GM23248 (cell line): ENCODE measurements around the gene TMEM30A. TPM values are rescaled to one million over a fixed set of nuclear protein-coding genes. Genes with fewer than 3 reads are reported as not detected.
A peak's percentile ranks its signal among the peaks of the same experiment; 100 is the strongest.

Source experiments
- DNase-seq: peaks from one replicate; pipeline ENCODE4 v3.0.0-alpha.2; 2015
- H2AFZ ChIP-seq: fragments of 200-600 bp; sonication (generic); 2 replicates; pipeline ENCODE4 v1.6.1; 2016; ENCODE audit warnings: antibody characterized with exemption
- H3F3A ChIP-seq: fragments of 200-600 bp; sonication (generic); 2 replicates; pipeline ENCODE4 v1.6.1; 2016; ENCODE audit warnings: mild to moderate bottlenecking, antibody characterized with exemption, mixed run types; ENCODE audit not compliant: insufficient read depth
- H3K27ac ChIP-seq: fragments of 200-600 bp; sonication (generic); 2 replicates; pipeline ENCODE4 v1.5.1; 2016; ENCODE audit warnings: mild to moderate bottlenecking
- H3K27me3 ChIP-seq: fragments of 200-600 bp; sonication (generic); replicated peaks from 2 replicates; pipeline ENCODE4 v1.6.1; 2016; ENCODE audit warnings: mild to moderate bottlenecking; ENCODE audit not compliant: insufficient read depth
- H3K36me3 ChIP-seq: fragments of 200-600 bp; sonication (generic); 2 replicates; pipeline ENCODE4 v1.6.1; 2016; ENCODE audit warnings: low read depth, mild to moderate bottlenecking
- H3K4me1 ChIP-seq: fragments of 200-600 bp; sonication (generic); 2 replicates; pipeline ENCODE4 v1.6.1; 2016; ENCODE audit warnings: mild to moderate bottlenecking; ENCODE audit not compliant: insufficient read depth
- H3K4me2 ChIP-seq: fragments of 200-600 bp; sonication (generic); one replicate; pipeline ENCODE4 v1.6.1; 2016; ENCODE audit warnings: mild to moderate bottlenecking; ENCODE audit not compliant: unreplicated experiment
- H3K4me3 ChIP-seq: fragments of 200-600 bp; sonication (generic); 2 replicates; pipeline ENCODE4 v1.5.1; 2016; ENCODE audit warnings: mild to moderate bottlenecking
- H3K79me2 ChIP-seq: fragments of 200-600 bp; sonication (generic); 2 replicates; pipeline ENCODE4 v1.6.1; 2016; ENCODE audit warnings: mild to moderate bottlenecking; ENCODE audit not compliant: insufficient read depth
- H3K9ac ChIP-seq: fragments of 200-600 bp; sonication (generic); 2 replicates; pipeline ENCODE4 v1.6.1; 2016; ENCODE audit warnings: mild to moderate bottlenecking
- H3K9me2 ChIP-seq: fragments of 200-600 bp; sonication (generic); 2 replicates; pipeline ENCODE4 v1.6.1; 2016; ENCODE audit warnings: mixed run types, mild to moderate bottlenecking, moderate library complexity; ENCODE audit not compliant: insufficient read depth
- H3K9me3 ChIP-seq: fragments of 200-600 bp; sonication (generic); one replicate; pipeline ENCODE4 v1.6.1; 2017; ENCODE audit warnings: low read depth
- H4K20me1 ChIP-seq: fragments of 200-600 bp; sonication (generic); 2 replicates; pipeline ENCODE4 v1.6.0; 2016; ENCODE audit not compliant: insufficient read depth
- EZH2 ChIP-seq: fragments of 200-600 bp; sonication (generic); IDR thresholded peaks from 2 replicates; pipeline ENCODE4 v1.6.1; 2018; ENCODE audit warnings: antibody characterized with exemption, mild to moderate bottlenecking; ENCODE audit not compliant: insufficient read depth, poor library complexity, severe bottlenecking
- EZH2phosphoT487 ChIP-seq: fragments of 200-600 bp; sonication (generic); IDR thresholded peaks from 2 replicates; pipeline ENCODE4 v1.6.1; 2018; ENCODE audit warnings: antibody characterized with exemption, moderate library complexity, mild to moderate bottlenecking, low read depth; ENCODE audit not compliant: insufficient read depth
- WGBS, 2 experiments: methylation state at CpG; one replicate each; pipeline ENCODE4 v1.1.6; 2015 to 2017; ENCODE audit warnings: low lambda C conversion rate in 2 of 2, low coverage in 1 of 2; ENCODE audit errors: missing lambda C conversion rate in 2 of 2; 5-methylcytosine and 5-hydroxymethylcytosine counted together
- in situ Hi-C: fragments of 300-500 bp; cut with MboI; formaldehyde crosslinking; loops from 2 replicates; pipeline ENCODE4 v1.15.0; 2020
- polyA plus RNA-seq: library from polyadenylated mRNA; unstranded; fragments of >200 nt; fragmentation: Nextera tagmentation; extraction: Ambion mirVana; gene quantifications from 2 replicates; pipeline ENCODE4 v1.2.1, GENCODE V29; 2016
- total RNA-seq: library from RNA; depleted of rRNA; stranded (reverse); fragments of >200 nt; shearing (Covaris generic); gene quantifications from 2 replicates; pipeline ENCODE4 v1.2.3, GENCODE V29; 2014

Gene TMEM30A
- total and polyA plus RNA-seq, 2 experiments from 2014 or later, result 125 to 152 TPM

- H3K27ac ChIP-seq, result no peak overlapping the region
- no peaks in the 10 kb centered on the region for H3K79me2 ChIP-seq
- TF ChIP-seq EZH2 (no peak), EZH2phosphoT487 (no peak)
- H3K4me1 ChIP-seq, result peaks cover 46% of the 10 kb centered on the region
- no peak overlapping the region for H3K4me3 ChIP-seq
- 81 to 86% methylated on average over 4 of the region's 4 CpGs for WGBS, 2 experiments
- H3F3A ChIP-seq, result peaks cover 26% of the 10 kb centered on the region
- no peaks in the 10 kb centered on the region for H3K9me2 ChIP-seq
- no peak overlapping the region for H3K4me2 ChIP-seq
- no peaks in the 10 kb centered on the region for H4K20me1 ChIP-seq
- H2AFZ ChIP-seq, result no peak overlapping the region
- no peak for DNase-seq
- H3K9me3 ChIP-seq, result no peaks in the 10 kb centered on the region
- H3K27me3 ChIP-seq, result no peaks in the 10 kb centered on the region
- in situ Hi-C loops, result loop anchor here (25.0 kb wide), 3 partner anchors 809 to 1484 kb away; no protein-coding TSS in a partner anchor
- no peak overlapping the region for H3K9ac ChIP-seq
- H3K36me3 ChIP-seq, result no peaks in the 10 kb centered on the region
Observed at GRCh38 chr6:75221116-75221515, 63.5 kb downstream of the TMEM30A start.

- no peaks in the 10 kb centered on the region for H4K20me1 ChIP-seq
- no peaks in the 10 kb centered on the region for H3K36me3 ChIP-seq
- no peaks in the 10 kb centered on the region for H3K9me2 ChIP-seq
- no peak for TF ChIP-seq EZH2phosphoT487
- no peak for TF ChIP-seq EZH2
- H3K27ac ChIP-seq, result no peak overlapping the region
- H3F3A ChIP-seq, result peaks cover 26% of the 10 kb centered on the region
- WGBS, 2 experiments, result 18 to 19% methylated on average over 1 of the region's 1 CpG
- H3K4me1 ChIP-seq, result peaks cover 46% of the 10 kb centered on the region
- no peaks in the 10 kb centered on the region for H3K9me3 ChIP-seq
- peak; percentile 75 for DNase-seq
- 0 out of 2 replicates have a peak overlapping the region, but pooled peaks have one; percentile 25 for H2AFZ ChIP-seq
- in situ Hi-C loops, result loop anchor here (25.0 kb wide), 3 partner anchors 808 to 1483 kb away; no protein-coding TSS in a partner anchor
- H3K4me2 ChIP-seq, result no peak overlapping the region
- H3K4me3 ChIP-seq, result no peak overlapping the region
- H3K79me2 ChIP-seq, result no peaks in the 10 kb centered on the region
- H3K9ac ChIP-seq, result no peak overlapping the region
- H3K27me3 ChIP-seq, result no peaks in the 10 kb centered on the region
Observed at GRCh38 chr6:75220357-75220756, 64.2 kb downstream of the TMEM30A start.

GRCh38 chr6:75219263-75219662 is 65.3 kb downstream of the TMEM30A start:
- no peaks in the 10 kb centered on the region for H3K27me3 ChIP-seq
- H3K9me3 ChIP-seq, result no peaks in the 10 kb centered on the region
- in situ Hi-C loops, result loop anchor here (10.0 to 25.0 kb wide), 4 partner anchors 807 to 1482 kb away; no protein-coding TSS in a partner anchor
- H3K9me2 ChIP-seq, result no peaks in the 10 kb centered on the region
- H2AFZ ChIP-seq, result no peak overlapping the region
- H3K79me2 ChIP-seq, result no peaks in the 10 kb centered on the region
- DNase-seq, result peak; percentile 57
- no peak overlapping the region for H3K27ac ChIP-seq
- H4K20me1 ChIP-seq, result no peaks in the 10 kb centered on the region
- no peak overlapping the region for H3K9ac ChIP-seq
- TF ChIP-seq EZH2phosphoT487 (no peak), EZH2 (no peak)
- no peaks in the 10 kb centered on the region for H3K36me3 ChIP-seq
- 43 to 45% methylated on average over 3 of the region's 3 CpGs for WGBS, 2 experiments
- peaks cover 46% of the 10 kb centered on the region for H3K4me1 ChIP-seq
- H3K4me2 ChIP-seq, result no peak overlapping the region
- H3K4me3 ChIP-seq, result no peak overlapping the region
- H3F3A ChIP-seq, result peaks cover 26% of the 10 kb centered on the region

GRCh38 chr6:75217193-75217592 is 67.4 kb downstream of the TMEM30A start:
- WGBS, 2 experiments, result 2 to 4% methylated on average over 4 of the region's 4 CpGs
- in situ Hi-C loops, result loop anchor here (10.0 to 25.0 kb wide), 4 partner anchors 805 to 1480 kb away; no protein-coding TSS in a partner anchor

More at GRCh38 chr6:75217193-75217592, 67.4 kb downstream of the TMEM30A start:
- Histone ChIP-seq H3K4me1 (peaks cover 37% of the 10 kb centered on the region), H4K20me1 (no peaks in the 10 kb centered on the region), H2AFZ (peak overlapping the region; percentile 21), H3K36me3 (no peaks in the 10 kb centered on the region), H3K79me2 (no peaks in the 10 kb centered on the region), H3K9me3 (no peaks in the 10 kb centered on the region), H3K9ac (no peak overlapping the region), H3K9me2 (no peaks in the 10 kb centered on the region), H3K4me3 (peak overlapping the region; percentile 3; the same call in 1 of the 2 replicates), H3K27me3 (no peaks in the 10 kb centered on the region), H3K4me2 (peak overlapping the region; percentile 43), H3K27ac (peak overlapping the region; percentile 25), H3F3A (peaks cover 17% of the 10 kb centered on the region)
- no peak for TF ChIP-seq EZH2phosphoT487
- TF ChIP-seq EZH2, result no peak
- peak; percentile 84 for DNase-seq
